ENCODE measurements around the gene LTB.

Gene LTB, protein sequence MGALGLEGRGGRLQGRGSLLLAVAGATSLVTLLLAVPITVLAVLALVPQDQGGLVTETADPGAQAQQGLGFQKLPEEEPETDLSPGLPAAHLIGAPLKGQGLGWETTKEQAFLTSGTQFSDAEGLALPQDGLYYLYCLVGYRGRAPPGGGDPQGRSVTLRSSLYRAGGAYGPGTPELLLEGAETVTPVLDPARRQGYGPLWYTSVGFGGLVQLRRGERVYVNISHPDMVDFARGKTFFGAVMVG

DNA sequence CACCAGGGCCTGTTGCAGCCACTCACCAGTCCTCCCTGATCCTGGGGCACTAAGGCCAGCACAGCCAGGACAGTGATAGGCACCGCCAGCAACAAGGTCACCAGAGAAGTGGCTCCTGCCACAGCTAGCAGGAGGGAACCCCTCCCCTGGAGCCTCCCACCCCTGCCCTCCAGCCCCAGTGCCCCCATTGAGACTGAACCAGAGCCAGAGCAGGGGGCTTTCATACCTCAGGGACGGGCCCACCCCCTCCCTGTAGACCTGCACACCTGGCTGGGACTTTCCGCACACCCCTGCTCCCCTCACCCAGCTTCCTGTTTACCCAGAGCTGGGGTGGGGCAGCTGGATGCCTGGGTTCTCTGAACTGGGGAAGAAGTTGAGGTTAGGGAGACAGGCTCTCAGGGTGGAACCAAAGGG lies at the start of gene LTB:
TSS of gene LTB (minus strand) at position 195 of the 414 bp plus-strand sequence. CDS start at position 188, 7 bp downstream.
- H3K9me3 ChIP-seq (ENCODE audit: control insufficient read depth, insufficient read depth, low read length): no peaks in the 10 kb centered on the region
- DNase-seq (ENCODE audit: low read depth, low spot score): no peak
- no peaks in the 10 kb centered on the region for H3K27me3 ChIP-seq (ENCODE audit: control insufficient read depth, insufficient read depth, low read length)
- no peaks in the 10 kb centered on the region; the same call in 1 of the 2 replicates for H3K4me1 ChIP-seq (ENCODE audit: control insufficient read depth, insufficient read depth, low read length)
- H3K4me3 ChIP-seq (ENCODE audit: low read length): peak within 1 kb of the TSS; percentile 56
- no peaks in the 10 kb centered on the region for H3K36me3 ChIP-seq (ENCODE audit: control insufficient read depth, insufficient read depth, low read length)
- WGBS (ENCODE audit: insufficient coverage, insufficient read length): no CpG with 5 or more reads among the region's 3 CpGs
- no peak within 1 kb of the TSS for H3K27ac ChIP-seq (ENCODE audit: low read length)

DNA sequence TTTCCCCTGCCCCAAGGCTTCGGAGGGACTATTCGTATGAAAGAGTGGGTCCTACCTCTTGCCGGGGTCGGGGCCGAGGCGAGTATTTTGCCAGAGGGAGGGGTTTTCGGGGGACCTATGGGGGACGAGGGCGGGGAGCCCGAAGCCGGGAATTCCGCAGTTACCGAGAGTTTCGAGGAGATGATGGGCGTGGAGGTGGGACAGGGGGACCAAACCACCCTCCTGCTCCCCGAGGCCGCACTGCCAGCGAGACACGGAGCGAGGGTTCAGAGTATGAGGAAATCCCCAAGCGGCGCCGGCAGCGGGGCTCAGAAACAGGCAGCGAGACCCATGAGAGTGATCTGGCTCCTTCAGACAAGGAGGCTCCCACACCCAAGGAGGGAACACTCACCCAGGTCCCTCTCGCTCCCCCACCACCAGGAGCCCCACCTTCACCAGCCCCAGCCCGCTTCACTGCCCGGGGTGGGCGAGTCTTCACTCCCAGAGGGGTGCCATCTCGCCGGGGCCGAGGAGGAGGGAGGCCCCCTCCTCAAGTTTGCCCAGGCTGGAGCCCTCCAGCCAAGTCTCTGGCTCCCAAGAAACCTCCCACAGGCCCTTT lies 49.6 kb upstream of the LTB start:
- WGBS (ENCODE audit: insufficient coverage, insufficient read length): no CpG with 5 or more reads among the region's 32 CpGs
- H3K4me1 ChIP-seq (ENCODE audit: control insufficient read depth, insufficient read depth, low read length): no peaks in the 10 kb centered on the region
- peaks cover 85% of the 10 kb centered on the region for H3K36me3 ChIP-seq (ENCODE audit: control insufficient read depth, insufficient read depth, low read length)
- no peak overlapping the region for H3K4me3 ChIP-seq (ENCODE audit: low read length)
- no peak overlapping the region for H3K27ac ChIP-seq (ENCODE audit: low read length)
- no peak for DNase-seq (ENCODE audit: low read depth, low spot score)
- H3K27me3 ChIP-seq (ENCODE audit: control insufficient read depth, insufficient read depth, low read length): no peaks in the 10 kb centered on the region
- H3K9me3 ChIP-seq (ENCODE audit: control insufficient read depth, insufficient read depth, low read length): no peaks in the 10 kb centered on the region

DNA sequence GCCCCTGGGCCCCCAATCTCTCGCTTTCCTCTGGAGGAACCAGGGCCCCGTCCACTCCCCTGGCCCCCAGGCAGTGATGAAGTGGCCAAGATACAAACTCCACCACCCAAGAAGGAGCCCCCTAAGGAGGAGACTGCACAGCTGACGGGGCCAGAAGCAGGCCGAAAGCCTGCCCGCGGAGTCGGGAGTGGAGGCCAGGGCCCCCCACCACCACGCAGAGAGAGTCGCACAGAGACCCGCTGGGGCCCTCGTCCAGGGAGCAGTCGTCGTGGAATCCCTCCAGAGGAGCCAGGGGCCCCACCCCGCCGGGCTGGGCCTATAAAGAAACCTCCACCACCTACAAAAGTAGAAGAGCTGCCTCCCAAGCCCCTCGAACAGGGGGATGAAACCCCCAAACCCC lies 49.0 kb upstream of the LTB start:
- no CpG with 5 or more reads among the region's 16 CpGs for WGBS (ENCODE audit: insufficient coverage, insufficient read length)
- H3K27me3 ChIP-seq (ENCODE audit: control insufficient read depth, insufficient read depth, low read length): no peaks in the 10 kb centered on the region
- no peaks in the 10 kb centered on the region for H3K9me3 ChIP-seq (ENCODE audit: control insufficient read depth, insufficient read depth, low read length)
- DNase-seq (ENCODE audit: low read depth, low spot score): no peak
- no peak overlapping the region for H3K4me3 ChIP-seq (ENCODE audit: low read length)
- no peaks in the 10 kb centered on the region for H3K4me1 ChIP-seq (ENCODE audit: control insufficient read depth, insufficient read depth, low read length)
- peaks cover 85% of the 10 kb centered on the region for H3K36me3 ChIP-seq (ENCODE audit: control insufficient read depth, insufficient read depth, low read length)
- no peak overlapping the region for H3K27ac ChIP-seq (ENCODE audit: low read length)

DNA sequence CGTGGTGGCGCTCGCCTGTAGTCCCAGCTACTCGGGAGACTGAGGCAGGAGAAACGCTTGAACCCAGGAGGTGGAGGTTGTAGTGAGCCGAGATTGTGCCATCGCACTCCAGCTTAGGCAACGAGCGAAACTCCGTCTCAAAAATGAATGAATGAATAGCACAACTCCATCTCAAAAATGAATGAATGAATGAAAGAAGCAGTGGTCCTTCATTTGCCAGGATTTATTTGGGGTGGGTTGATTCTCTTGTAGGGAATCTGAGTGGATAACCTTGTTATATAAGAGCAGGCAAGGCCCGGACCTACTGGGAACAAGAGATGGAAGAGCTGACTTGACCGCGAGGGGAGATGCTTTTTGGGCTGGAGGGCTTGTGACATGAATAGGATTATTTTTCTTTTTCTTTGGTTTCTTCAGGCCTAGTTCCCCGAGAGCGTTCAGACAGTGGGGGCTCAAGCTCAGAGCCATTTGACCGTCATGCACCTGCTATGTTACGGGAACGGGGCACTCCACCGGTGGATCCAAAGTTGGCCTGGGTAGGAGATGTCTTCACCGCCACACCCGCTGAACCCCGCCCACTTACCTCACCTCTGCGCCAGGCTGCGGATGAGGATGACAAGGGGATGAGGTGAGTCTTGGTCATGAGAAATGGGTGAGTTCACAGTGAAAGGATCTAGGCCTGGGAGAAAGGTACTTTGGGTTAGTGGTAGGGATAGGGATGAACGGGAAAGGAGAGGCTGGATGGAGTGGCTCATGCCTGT lies 48.1 kb upstream of the LTB start:
- Histone ChIP-seq H3K27me3 (ENCODE audit: control insufficient read depth, insufficient read depth, low read length) (no peaks in the 10 kb centered on the region), H3K36me3 (ENCODE audit: control insufficient read depth, insufficient read depth, low read length) (peaks cover 85% of the 10 kb centered on the region), H3K27ac (ENCODE audit: low read length) (no peak overlapping the region), H3K4me1 (ENCODE audit: control insufficient read depth, insufficient read depth, low read length) (no peaks in the 10 kb centered on the region), H3K9me3 (ENCODE audit: control insufficient read depth, insufficient read depth, low read length) (no peaks in the 10 kb centered on the region), H3K4me3 (ENCODE audit: low read length) (no peak overlapping the region)
- no peak for DNase-seq (ENCODE audit: low read depth, low spot score)
- WGBS (ENCODE audit: insufficient coverage, insufficient read length): no CpG with 5 or more reads among the region's 25 CpGs

DNA sequence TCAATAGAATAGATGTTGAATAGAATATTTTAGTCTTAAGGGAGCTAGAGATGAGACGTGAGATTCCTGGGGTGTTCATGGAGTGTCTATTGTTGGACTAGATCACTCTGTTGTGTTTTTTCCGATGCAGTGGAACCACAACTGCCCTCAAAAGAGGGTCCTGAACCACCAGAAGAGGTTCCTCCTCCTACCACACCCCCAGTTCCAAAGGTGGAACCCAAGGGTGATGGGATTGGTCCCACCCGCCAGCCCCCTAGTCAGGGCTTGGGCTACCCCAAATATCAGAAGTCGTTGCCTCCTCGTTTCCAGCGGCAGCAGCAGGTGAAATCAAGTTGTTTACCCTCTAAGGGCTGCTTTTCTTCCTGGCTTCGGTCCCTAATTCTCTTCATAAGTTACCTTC lies 46.8 kb upstream of the LTB start:
- H3K9me3 ChIP-seq (ENCODE audit: control insufficient read depth, insufficient read depth, low read length): no peaks in the 10 kb centered on the region
- no peak overlapping the region for H3K4me3 ChIP-seq (ENCODE audit: low read length)
- DNase-seq (ENCODE audit: low read depth, low spot score): no peak
- WGBS (ENCODE audit: insufficient coverage, insufficient read length): no CpG with 5 or more reads among the region's 7 CpGs
- no peak overlapping the region for H3K27ac ChIP-seq (ENCODE audit: low read length)
- H3K36me3 ChIP-seq (ENCODE audit: control insufficient read depth, insufficient read depth, low read length): peaks cover 80% of the 10 kb centered on the region
- no peaks in the 10 kb centered on the region for H3K4me1 ChIP-seq (ENCODE audit: control insufficient read depth, insufficient read depth, low read length)
- no peaks in the 10 kb centered on the region for H3K27me3 ChIP-seq (ENCODE audit: control insufficient read depth, insufficient read depth, low read length)

DNA sequence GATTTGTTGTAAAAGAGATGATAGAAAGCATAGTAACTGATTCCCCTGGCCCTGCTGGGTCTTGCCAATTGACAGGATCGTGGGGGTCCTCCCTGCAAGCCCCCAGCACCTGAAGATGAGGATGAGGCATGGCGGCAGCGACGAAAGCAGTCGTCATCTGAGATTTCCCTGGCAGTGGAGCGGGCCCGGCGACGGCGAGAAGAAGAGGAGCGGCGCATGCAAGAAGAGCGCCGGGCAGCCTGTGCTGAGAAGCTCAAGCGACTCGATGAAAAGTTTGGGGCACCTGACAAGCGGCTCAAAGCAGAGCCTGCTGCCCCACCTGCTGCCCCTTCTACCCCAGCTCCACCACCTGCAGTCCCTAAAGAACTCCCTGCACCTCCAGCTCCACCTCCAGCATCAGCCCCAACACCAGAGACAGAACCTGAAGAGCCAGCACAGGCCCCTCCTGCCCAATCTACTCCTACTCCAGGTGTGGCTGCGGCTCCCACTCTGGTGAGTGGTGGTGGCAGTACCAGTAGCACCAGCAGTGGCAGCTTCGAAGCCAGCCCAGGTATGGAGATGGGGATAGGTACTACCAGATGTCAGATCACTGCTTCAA lies 45.6 kb upstream of the LTB start:
- Histone ChIP-seq H3K4me3 (ENCODE audit: low read length) (no peak overlapping the region), H3K27ac (ENCODE audit: low read length) (no peak overlapping the region), H3K36me3 (ENCODE audit: control insufficient read depth, insufficient read depth, low read length) (peaks cover 79% of the 10 kb centered on the region), H3K9me3 (ENCODE audit: control insufficient read depth, insufficient read depth, low read length) (no peaks in the 10 kb centered on the region), H3K4me1 (ENCODE audit: control insufficient read depth, insufficient read depth, low read length) (no peaks in the 10 kb centered on the region), H3K27me3 (ENCODE audit: control insufficient read depth, insufficient read depth, low read length) (no peaks in the 10 kb centered on the region)
- WGBS (ENCODE audit: insufficient coverage, insufficient read length): no CpG with 5 or more reads among the region's 19 CpGs
- no peak for DNase-seq (ENCODE audit: low read depth, low spot score)

DNA sequence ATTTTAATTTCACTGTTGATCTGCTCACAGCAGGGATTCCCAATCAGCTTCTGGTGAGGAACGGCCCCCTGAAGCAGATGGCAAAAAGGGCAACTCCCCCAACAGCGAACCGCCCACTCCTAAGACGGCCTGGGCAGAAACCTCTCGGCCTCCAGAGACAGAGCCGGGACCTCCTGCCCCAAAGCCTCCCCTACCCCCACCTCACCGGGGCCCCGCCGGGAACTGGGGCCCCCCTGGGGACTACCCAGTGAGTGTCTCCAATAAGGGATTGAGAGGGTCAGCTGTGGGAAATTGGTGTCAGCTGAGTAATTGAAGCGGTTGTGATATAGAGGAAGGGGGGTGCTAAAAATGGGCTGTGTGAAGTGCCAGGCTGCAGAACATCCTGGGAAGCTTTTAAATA lies 44.7 kb upstream of the LTB start:
- no peak for DNase-seq (ENCODE audit: low read depth, low spot score)
- no CpG with 5 or more reads among the region's 10 CpGs for WGBS (ENCODE audit: insufficient coverage, insufficient read length)
- Histone ChIP-seq H3K4me3 (ENCODE audit: low read length) (no peak overlapping the region), H3K36me3 (ENCODE audit: control insufficient read depth, insufficient read depth, low read length) (peaks cover 73% of the 10 kb centered on the region), H3K27ac (ENCODE audit: low read length) (no peak overlapping the region), H3K27me3 (ENCODE audit: control insufficient read depth, insufficient read depth, low read length) (no peaks in the 10 kb centered on the region), H3K9me3 (ENCODE audit: control insufficient read depth, insufficient read depth, low read length) (no peaks in the 10 kb centered on the region), H3K4me1 (ENCODE audit: control insufficient read depth, insufficient read depth, low read length) (no peaks in the 10 kb centered on the region)

DNA sequence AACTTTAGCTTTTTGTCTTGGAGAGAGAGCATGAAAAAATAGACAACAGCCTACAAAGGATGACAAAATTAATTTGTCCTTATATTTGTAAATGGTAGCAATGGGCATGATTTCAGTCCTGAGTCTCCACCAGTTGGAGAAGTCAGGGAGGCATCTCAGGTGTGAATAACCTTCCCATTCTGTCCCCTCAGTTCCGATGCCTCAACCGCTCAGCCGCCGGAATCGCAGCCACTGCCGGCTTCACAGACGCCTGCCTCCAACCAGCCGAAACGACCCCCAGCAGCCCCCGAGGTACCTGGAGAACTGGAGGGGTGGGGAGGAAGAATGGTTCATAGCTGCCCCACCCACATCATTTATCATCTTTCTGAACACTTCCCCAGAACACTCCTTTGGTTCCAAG lies 41.8 kb upstream of the LTB start:
- DNase-seq (ENCODE audit: low read depth, low spot score): no peak
- no peak overlapping the region for H3K4me3 ChIP-seq (ENCODE audit: low read length)
- no CpG with 5 or more reads among the region's 10 CpGs for WGBS (ENCODE audit: insufficient coverage, insufficient read length)
- peaks cover 50% of the 10 kb centered on the region for H3K36me3 ChIP-seq (ENCODE audit: control insufficient read depth, insufficient read depth, low read length)
- H3K9me3 ChIP-seq (ENCODE audit: control insufficient read depth, insufficient read depth, low read length): no peaks in the 10 kb centered on the region
- no peak overlapping the region for H3K27ac ChIP-seq (ENCODE audit: low read length)
- no peaks in the 10 kb centered on the region for H3K4me1 ChIP-seq (ENCODE audit: control insufficient read depth, insufficient read depth, low read length)
- no peaks in the 10 kb centered on the region for H3K27me3 ChIP-seq (ENCODE audit: control insufficient read depth, insufficient read depth, low read length)

DNA sequence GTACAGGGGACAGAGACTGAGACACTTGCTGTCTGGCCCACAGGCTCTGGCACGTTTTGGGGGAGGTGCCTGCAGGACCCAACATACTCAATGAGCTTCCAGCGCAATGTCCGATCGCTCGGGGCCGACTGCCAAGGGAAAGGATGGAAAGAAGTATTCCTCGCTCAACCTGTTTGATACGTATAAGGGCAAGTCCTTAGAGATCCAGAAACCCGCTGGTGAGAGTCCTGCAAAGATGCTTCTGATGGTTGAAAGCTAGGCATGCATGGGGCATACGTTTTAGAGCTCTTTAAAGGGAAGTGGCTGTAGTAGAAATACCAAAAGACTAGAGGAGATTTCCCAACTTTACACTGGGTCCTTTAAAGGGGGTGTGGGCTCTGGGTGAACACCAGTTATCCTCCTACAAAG lies 40.5 kb upstream of the LTB start:
- Histone ChIP-seq H3K4me1 (ENCODE audit: control insufficient read depth, insufficient read depth, low read length) (no peaks in the 10 kb centered on the region), H3K27me3 (ENCODE audit: control insufficient read depth, insufficient read depth, low read length) (no peaks in the 10 kb centered on the region), H3K36me3 (ENCODE audit: control insufficient read depth, insufficient read depth, low read length) (peaks cover 42% of the 10 kb centered on the region), H3K4me3 (ENCODE audit: low read length) (no peak overlapping the region), H3K27ac (ENCODE audit: low read length) (no peak overlapping the region), H3K9me3 (ENCODE audit: control insufficient read depth, insufficient read depth, low read length) (no peaks in the 10 kb centered on the region)
- no CpG with 5 or more reads among the region's 10 CpGs for WGBS (ENCODE audit: insufficient coverage, insufficient read length)
- no peak for DNase-seq (ENCODE audit: low read depth, low spot score)

DNA sequence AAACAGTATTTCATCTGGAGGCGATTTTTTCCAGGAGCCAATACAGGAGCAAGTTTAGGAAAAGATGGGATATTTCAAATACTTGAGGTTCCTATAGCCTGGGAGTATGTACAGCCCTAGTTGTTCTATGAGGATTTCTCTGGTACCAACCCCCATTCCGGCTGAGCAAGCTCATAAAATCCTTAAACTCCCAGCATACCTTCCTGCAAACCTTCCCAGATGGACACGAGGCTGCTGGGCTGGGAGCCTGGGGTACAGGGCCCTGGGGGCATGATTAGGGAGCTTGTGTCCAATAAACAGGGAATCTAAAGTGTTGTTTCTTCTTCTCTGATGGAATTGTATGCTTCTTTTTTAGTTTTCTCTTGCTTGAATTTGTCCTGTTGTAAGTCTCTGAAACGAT lies 39.8 kb upstream of the LTB start:
- no CpG with 5 or more reads among the region's 4 CpGs for WGBS (ENCODE audit: insufficient coverage, insufficient read length)
- peak overlapping the region; percentile 95; the same call in 1 of the 2 replicates for H3K4me3 ChIP-seq (ENCODE audit: low read length)
- no peaks in the 10 kb centered on the region for H3K9me3 ChIP-seq (ENCODE audit: control insufficient read depth, insufficient read depth, low read length)
- H3K27ac ChIP-seq (ENCODE audit: low read length): no peak overlapping the region
- H3K27me3 ChIP-seq (ENCODE audit: control insufficient read depth, insufficient read depth, low read length): no peaks in the 10 kb centered on the region
- no peak for DNase-seq (ENCODE audit: low read depth, low spot score)
- H3K36me3 ChIP-seq (ENCODE audit: control insufficient read depth, insufficient read depth, low read length): peaks cover 35% of the 10 kb centered on the region
- H3K4me1 ChIP-seq (ENCODE audit: control insufficient read depth, insufficient read depth, low read length): no peaks in the 10 kb centered on the region

All from iPS DF 6.9 (cell line).